Stomach (tissue), 9 donors: ENCODE data around the gene TIGD6. TPM values are rescaled to one million over a fixed set of nuclear protein-coding genes. Genes with fewer than 3 reads are reported as not detected.
A peak's percentile ranks its signal among the peaks of the same experiment; 100 is the strongest.

ENCODE experiments used
- DNase-seq, 2 donors: peaks; one replicate each; pipeline versions ENCODE4 v3.0.0 to v3.0.0-alpha.2; 2013 to 2019
- H3K27ac ChIP-seq, 5 donors: fragments of 200-600 bp in 4 of 5; sonication (generic) in 4 of 5; one replicate each; pipeline ENCODE4 v1.5.1; 2013 to 2019; ENCODE audit warnings: mild to moderate bottlenecking in 1 of 5, moderate library complexity in 1 of 5
- H3K27me3 ChIP-seq, 3 donors: fragments of 200-600 bp; sonication (generic); one replicate each; pipeline ENCODE4 v1.5.1; 2017 to 2019; ENCODE audit warnings: mixed run types in 1 of 3
- H3K36me3 ChIP-seq, 4 donors: fragments of 200-600 bp; sonication (generic); 1 replicate in 3 of 4; 2 replicates in 1 of 4; pipeline ENCODE4 v1.5.1; 2016 to 2019
- H3K4me1 ChIP-seq, 4 donors: fragments of 200-600 bp; sonication (generic); one replicate each; pipeline ENCODE4 v1.5.1; 2016 to 2019
- H3K4me3 ChIP-seq, 4 donors: fragments of 200-600 bp; sonication (generic) in 3 of 4; one replicate each; pipeline ENCODE4 v1.5.1; 2016 to 2019; ENCODE audit warnings: mild to moderate bottlenecking in 1 of 4
- H3K9me3 ChIP-seq, 4 donors: fragments of 200-600 bp; sonication (generic); one replicate each; pipeline ENCODE4 v1.5.1; 2016 to 2019
- EP300 ChIP-seq: sonication (generic); formaldehyde crosslinking; IDR thresholded peaks from one replicate; pipeline ENCODE4 v1.6.1; 2017; ENCODE audit warnings: antibody characterized with exemption
- POLR2A ChIP-seq, 4 donors: fragments of 450-650 bp; IDR thresholded peaks; one replicate each; pipeline ENCODE4 v1.6.1; 2016; ENCODE audit warnings: antibody characterized with exemption in 4 of 4, control low read depth in 2 of 4, mild to moderate bottlenecking in 1 of 4, moderate library complexity in 1 of 4
- POLR2AphosphoS5 ChIP-seq, 3 donors: sonication (generic); formaldehyde crosslinking; IDR thresholded peaks; one replicate each; pipeline ENCODE4 v1.6.1; 2016; ENCODE audit warnings: antibody characterized with exemption in 3 of 3
- WGBS, 5 donors: extraction: QIAGEN DNeasy Blood & Tissue Kit in 3 of 5; methylation state at CpG; one replicate each; pipeline versions ENCODE4 v1.1.5 to v1.1.7; 2013 to 2018; 5-methylcytosine and 5-hydroxymethylcytosine counted together
- intact Hi-C: fragments of 100-400 bp; cut with DNase I; formaldehyde crosslinking; loops from one replicate; pipeline ENCODE4 v1.15.1; 2023; ENCODE audit warnings: low total_unique reads
- polyA plus RNA-seq, 3 donors: library from polyadenylated mRNA; stranded (reverse); fragments of 200-250 nt; gene quantifications; one replicate each; pipeline ENCODE4 v1.2.3, GENCODE V29; 2013
- total RNA-seq, 5 donors: library from RNA; depleted of rRNA; stranded (reverse); fragments of >200 nt; gene quantifications; one replicate each; pipeline versions ENCODE4 v1.1.0 to v1.2.3, GENCODE V29; 2014 to 2016
- TF ChIP-seq, protein P1 (sequence below), 7 experiments: fragments of 450-650 bp in 4 of 7; fragments of 200-600 bp in 3 of 7; sonication (generic) in 3 of 7; IDR thresholded peaks; one replicate each; pipeline ENCODE4 v1.5.1; 2016 to 2019; ENCODE audit warnings: antibody characterized with exemption in 7 of 7, control low read depth in 2 of 7, mild to moderate bottlenecking in 1 of 7
- donor health status: healthy with polysubstance abuse.
- donor health status: Bipolar disorder and iron deficiency.
- donor health status: healthy.

Gene TIGD6
- total and polyA plus RNA-seq, 8 donors, result under 0.01 to 3.3 (median 2.6) TPM; not detected in 1

DNA sequence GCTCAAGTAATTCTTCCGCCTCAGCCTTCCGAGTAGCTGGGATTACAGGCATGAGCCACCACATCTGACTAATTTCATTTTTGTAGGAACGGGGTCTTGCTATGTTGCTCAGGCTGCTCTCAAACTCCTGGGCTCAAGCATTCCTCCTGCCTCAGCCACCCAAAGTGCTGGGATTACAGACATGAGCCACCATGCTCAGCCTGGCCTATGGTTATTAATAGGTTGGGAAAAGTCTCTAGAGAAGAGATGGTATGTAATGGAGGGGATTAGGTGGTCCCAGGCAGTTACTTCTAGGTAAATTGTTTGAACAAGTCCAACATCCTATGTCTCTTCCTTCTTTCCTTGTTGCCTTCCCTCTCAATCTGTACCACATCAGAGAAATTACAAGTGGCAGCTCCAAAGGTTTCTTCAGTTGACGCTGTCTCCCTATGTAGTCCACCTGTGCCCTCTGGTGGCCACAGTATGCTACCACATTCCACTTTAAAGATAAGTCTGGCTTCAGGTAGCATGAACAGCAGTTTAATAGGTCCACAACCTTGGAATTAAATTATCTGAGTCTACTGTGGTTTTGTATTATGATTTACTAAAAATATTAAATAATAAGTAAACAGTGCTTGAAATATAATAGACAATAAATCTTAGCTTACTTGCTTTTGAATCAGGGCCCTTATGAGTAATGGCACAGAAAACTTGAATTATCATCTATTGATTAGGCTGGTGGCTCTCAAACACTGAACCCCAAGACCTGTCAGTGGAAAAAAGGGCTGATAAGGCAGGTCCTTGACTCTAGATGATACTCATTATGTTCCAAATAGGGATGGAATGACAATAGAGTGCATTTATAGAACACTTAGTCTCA, 9.7 kb downstream of the TIGD6 start:
- DNase-seq, result peak; percentile 81 to 93
- intact Hi-C loops, result loop anchor here (5.0 to 10.0 kb wide), 2 partner anchors 158 to 356 kb away; no protein-coding TSS in a partner anchor
- Histone ChIP-seq H3K27ac (no peak overlapping the region), H3K4me3 (no peak overlapping the region), H3K4me1 (peaks cover 0 to 4% (median 0%) of the 10 kb centered on the region in 4 donors), H3K27me3 (no peaks in the 10 kb centered on the region), H3K9me3 (no peaks in the 10 kb centered on the region), H3K36me3 (peaks cover 0 to 21% (median 15%) of the 10 kb centered on the region in 4 donors)
- 64 to 70% (median 68%) methylated on average over 4 of the region's 4 CpGs for WGBS, 5 donors
- TF ChIP-seq, protein P1, sequence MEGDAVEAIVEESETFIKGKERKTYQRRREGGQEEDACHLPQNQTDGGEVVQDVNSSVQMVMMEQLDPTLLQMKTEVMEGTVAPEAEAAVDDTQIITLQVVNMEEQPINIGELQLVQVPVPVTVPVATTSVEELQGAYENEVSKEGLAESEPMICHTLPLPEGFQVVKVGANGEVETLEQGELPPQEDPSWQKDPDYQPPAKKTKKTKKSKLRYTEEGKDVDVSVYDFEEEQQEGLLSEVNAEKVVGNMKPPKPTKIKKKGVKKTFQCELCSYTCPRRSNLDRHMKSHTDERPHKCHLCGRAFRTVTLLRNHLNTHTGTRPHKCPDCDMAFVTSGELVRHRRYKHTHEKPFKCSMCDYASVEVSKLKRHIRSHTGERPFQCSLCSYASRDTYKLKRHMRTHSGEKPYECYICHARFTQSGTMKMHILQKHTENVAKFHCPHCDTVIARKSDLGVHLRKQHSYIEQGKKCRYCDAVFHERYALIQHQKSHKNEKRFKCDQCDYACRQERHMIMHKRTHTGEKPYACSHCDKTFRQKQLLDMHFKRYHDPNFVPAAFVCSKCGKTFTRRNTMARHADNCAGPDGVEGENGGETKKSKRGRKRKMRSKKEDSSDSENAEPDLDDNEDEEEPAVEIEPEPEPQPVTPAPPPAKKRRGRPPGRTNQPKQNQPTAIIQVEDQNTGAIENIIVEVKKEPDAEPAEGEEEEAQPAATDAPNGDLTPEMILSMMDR (IDR thresholded peaks at IDR 0.05), result peak in 5 of 7 experiments; percentile 81 to 91 (median 90)
- TF ChIP-seq POLR2AphosphoS5 (IDR thresholded peaks at IDR 0.05) (peak in 1 of 3 donors; percentile 44), POLR2A (IDR thresholded peaks at IDR 0.05) (no peak)

DNA sequence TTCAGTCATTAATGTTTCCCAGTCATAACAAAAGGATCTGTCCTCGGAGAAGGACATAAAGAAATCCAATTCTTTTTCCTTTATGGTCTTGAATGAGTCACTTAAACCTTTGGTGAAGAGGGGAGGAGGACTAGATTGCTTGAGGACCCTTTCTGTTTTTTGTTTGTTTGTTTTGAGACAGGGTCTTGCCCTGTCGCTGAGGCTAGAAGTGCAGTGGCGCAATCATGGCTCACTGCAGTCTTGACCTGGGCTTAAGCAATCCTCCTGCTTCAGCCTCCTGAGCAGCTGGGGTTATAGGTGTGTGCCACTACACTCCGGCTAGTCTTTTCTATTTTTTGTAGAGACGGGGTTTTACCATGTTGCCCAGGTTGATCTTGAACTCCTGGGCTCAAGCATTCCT, 12.3 kb downstream of the TIGD6 start:
- Histone ChIP-seq H3K4me3 (no peak overlapping the region), H3K36me3 (peaks cover 0 to 5% (median 0%) of the 10 kb centered on the region in 4 donors), H3K9me3 (no peaks in the 10 kb centered on the region), H3K27ac (no peak overlapping the region), H3K4me1 (peaks cover 0 to 4% (median 0%) of the 10 kb centered on the region in 4 donors), H3K27me3 (no peaks in the 10 kb centered on the region)
- TF ChIP-seq POLR2A (IDR thresholded peaks at IDR 0.05) (no peak), EP300 (no peak), POLR2AphosphoS5 (IDR thresholded peaks at IDR 0.05) (no peak)
- TF ChIP-seq, protein P1 (IDR thresholded peaks at IDR 0.05), result no peak
- DNase-seq, result no peak
- WGBS, 5 donors, result 80 to 91% (median 86%) methylated on average over 5 of the region's 5 CpGs
- intact Hi-C loops, result no loop called here

DNA sequence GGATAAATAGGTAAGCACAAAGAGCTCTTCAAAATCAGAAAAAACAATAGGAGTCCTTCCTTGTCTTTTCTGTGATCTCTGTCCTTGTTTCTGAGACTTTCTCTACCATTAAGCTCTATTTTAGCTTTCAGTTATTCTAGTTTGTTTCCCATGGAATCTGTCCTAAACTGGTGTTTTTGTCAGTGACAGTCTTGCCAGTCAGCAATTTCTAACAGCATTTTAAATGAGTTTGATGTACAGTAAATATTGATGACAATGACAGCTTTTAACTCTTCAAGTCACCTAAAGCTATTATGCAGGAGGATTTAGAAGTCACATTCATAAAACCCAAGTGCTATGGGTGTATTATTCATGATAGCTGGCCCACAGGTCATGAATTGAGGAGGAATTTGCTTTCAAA, 17.9 kb downstream of the TIGD6 start:
- Histone ChIP-seq H3K27ac (no peak overlapping the region), H3K4me3 (no peak overlapping the region), H3K27me3 (no peaks in the 10 kb centered on the region), H3K9me3 (no peaks in the 10 kb centered on the region), H3K36me3 (peaks cover 13 to 45% (median 31%) of the 10 kb centered on the region in 4 donors), H3K4me1 (no peaks in the 10 kb centered on the region)
- no peak for DNase-seq
- TF ChIP-seq POLR2AphosphoS5 (IDR thresholded peaks at IDR 0.05) (no peak), EP300 (no peak), POLR2A (IDR thresholded peaks at IDR 0.05) (no peak)
- TF ChIP-seq, protein P1 (IDR thresholded peaks at IDR 0.05), result no peak
- intact Hi-C loops, result no loop called here

DNA sequence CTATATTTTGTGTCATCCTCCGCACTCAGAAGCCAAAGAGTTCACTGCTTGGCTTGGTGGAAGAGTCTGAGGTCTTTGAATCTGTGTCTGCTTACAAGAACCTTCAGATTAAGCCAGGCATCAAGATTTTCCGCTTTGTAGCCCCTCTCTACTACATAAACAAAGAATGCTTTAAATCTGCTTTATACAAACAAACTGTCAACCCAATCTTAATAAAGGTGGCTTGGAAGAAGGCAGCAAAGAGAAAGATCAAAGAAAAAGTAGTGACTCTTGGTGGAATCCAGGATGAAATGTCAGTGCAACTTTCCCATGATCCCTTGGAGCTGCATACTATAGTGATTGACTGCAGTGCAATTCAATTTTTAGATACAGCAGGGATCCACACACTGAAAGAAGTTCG, 19.2 kb downstream of the TIGD6 start:
- no peak for DNase-seq
- Histone ChIP-seq H3K9me3 (no peaks in the 10 kb centered on the region), H3K4me3 (no peak overlapping the region), H3K36me3 (peaks cover 13 to 47% (median 32%) of the 10 kb centered on the region in 4 donors), H3K4me1 (no peaks in the 10 kb centered on the region), H3K27ac (no peak overlapping the region), H3K27me3 (no peaks in the 10 kb centered on the region)
- 75 to 89% (median 84%) methylated on average over 3 of the region's 3 CpGs for WGBS, 5 donors
- intact Hi-C loops, result no loop called here
- no peak for TF ChIP-seq POLR2A (IDR thresholded peaks at IDR 0.05)
- TF ChIP-seq, protein P1 (IDR thresholded peaks at IDR 0.05), result no peak
- no peak for TF ChIP-seq EP300
- no peak for TF ChIP-seq POLR2AphosphoS5 (IDR thresholded peaks at IDR 0.05)
